Smooth muscle cell (in vitro differentiated cells): ENCODE results near the gene CCDC134. TPM values are rescaled to one million over a fixed set of nuclear protein-coding genes. Genes with fewer than 3 reads are reported as not detected.

ENCODE experiments used
- DNase-seq: peaks from one replicate; lab custom pipeline; 2025; ENCODE audit not compliant: unreplicated experiment; lab: John Stamatoyannopoulos, UW
- H2AFZ ChIP-seq: fragments of 200-600 bp; sonication (generic); 2 replicates; pipeline ENCODE4 v1.6.0; 2016; ENCODE audit warnings: antibody characterized with exemption, low read depth, mild to moderate bottlenecking
- H3F3A ChIP-seq: fragments of 200-600 bp; sonication (generic); 2 replicates; pipeline ENCODE4 v1.6.0; 2017; ENCODE audit warnings: antibody characterized with exemption, low read depth
- H3K27ac ChIP-seq: fragments of 200-600 bp; sonication (generic); 2 replicates; pipeline ENCODE4 v1.5.1; 2016; ENCODE audit warnings: low read depth, mild to moderate bottlenecking
- H3K27me3 ChIP-seq: fragments of 200-600 bp; sonication (generic); 2 replicates; pipeline ENCODE4 v1.6.1; 2016; ENCODE audit warnings: low read depth, mild to moderate bottlenecking
- H3K36me3 ChIP-seq: fragments of 200-600 bp; sonication (generic); 2 replicates; pipeline ENCODE4 v1.5.1; 2016; ENCODE audit warnings: low read depth
- H3K4me1 ChIP-seq: fragments of 200-600 bp; sonication (generic); 2 replicates; pipeline ENCODE4 v1.5.1; 2016; ENCODE audit warnings: low read depth
- H3K4me2 ChIP-seq: fragments of 200-600 bp; sonication (generic); 2 replicates; pipeline ENCODE4 v1.6.0; 2016; ENCODE audit warnings: mild to moderate bottlenecking
- H3K4me3 ChIP-seq: fragments of 200-600 bp; sonication (generic); 2 replicates; pipeline ENCODE4 v1.5.1; 2016; ENCODE audit warnings: mild to moderate bottlenecking
- H3K79me2 ChIP-seq: fragments of 200-600 bp; sonication (generic); 2 replicates; pipeline ENCODE4 v1.6.0; 2016; ENCODE audit warnings: low read depth, mild to moderate bottlenecking
- H3K9ac ChIP-seq: fragments of 200-600 bp; sonication (generic); 2 replicates; pipeline ENCODE4 v1.6.0; 2016; ENCODE audit warnings: low read depth
- H3K9me3 ChIP-seq: fragments of 200-600 bp; sonication (generic); replicated peaks from 2 replicates; pipeline ENCODE4 v1.5.1; 2016; ENCODE audit warnings: low read depth
- H4K20me1 ChIP-seq: fragments of 200-600 bp; sonication (generic); 2 replicates; pipeline ENCODE4 v1.6.0; 2016; ENCODE audit warnings: low read depth
- CTCF ChIP-seq: fragments of 200-600 bp; sonication (generic); IDR thresholded peaks from 2 replicates; pipeline ENCODE4 v1.5.1; 2017; ENCODE audit warnings: borderline replicate concordance, mild to moderate bottlenecking, antibody characterized with exemption; ENCODE audit not compliant: insufficient read depth, poor library complexity, severe bottlenecking
- WGBS: methylation state at CpG from one replicate; pipeline ENCODE4 v1.1.7; 2016; ENCODE audit warnings: low lambda C conversion rate; 5-methylcytosine and 5-hydroxymethylcytosine counted together
- polyA plus RNA-seq: library from polyadenylated mRNA; unstranded; fragments of >200 nt; fragmentation: Nextera tagmentation; extraction: Ambion mirVana; gene quantifications from 2 replicates; pipeline ENCODE4 v1.2.1, GENCODE V29; 2016
- total RNA-seq: library from RNA; depleted of rRNA; stranded (reverse); fragments of >200 nt; gene quantifications from 2 replicates; pipeline ENCODE4 v1.2.3, GENCODE V29; 2014

CCDC134 gene
- total and polyA plus RNA-seq, 2 experiments from 2014 or later = 7.4 to 8.8 TPM

GRCh38 chr22:41870786-41871185 lies 70.3 kb downstream of the CCDC134 start:
- DNase-seq = no peak
- Histone ChIP-seq H3F3A (no peaks in the 10 kb centered on the region), H3K79me2 (peaks cover 20% of the 10 kb centered on the region), H4K20me1 (peaks cover 88% of the 10 kb centered on the region), H3K9ac (no peak overlapping the region), H3K4me2 (no peak overlapping the region), H3K4me1 (no peaks in the 10 kb centered on the region), H3K36me3 (peaks cover 31% of the 10 kb centered on the region), H3K27ac (no peak overlapping the region), H3K27me3 (no peaks in the 10 kb centered on the region), H2AFZ (no peak overlapping the region), H3K4me3 (no peak overlapping the region), H3K9me3 (no peaks in the 10 kb centered on the region)
- 98% methylated on average over 4 of the region's 4 CpGs for WGBS
- no peak for TF ChIP-seq CTCF

- Histone ChIP-seq H2AFZ (no peak overlapping the region), H3K4me1 (no peaks in the 10 kb centered on the region), H3K36me3 (peaks cover 23% of the 10 kb centered on the region), H3F3A (no peaks in the 10 kb centered on the region), H3K79me2 (peaks cover 5% of the 10 kb centered on the region), H3K27ac (peak overlapping the region; percentile 11), H4K20me1 (peaks cover 78% of the 10 kb centered on the region), H3K4me2 (no peak overlapping the region), H3K27me3 (no peaks in the 10 kb centered on the region), H3K9me3 (no peaks in the 10 kb centered on the region), H3K4me3 (no peak overlapping the region), H3K9ac (no peak overlapping the region)
- WGBS = 68% methylated on average over 5 of the region's 5 CpGs
- DNase-seq = no peak
- no peak for TF ChIP-seq CTCF
These were observed 72.9 kb downstream of the CCDC134 start for GRCh38 chr22:41873391-41873790.

- DNase-seq = no peak
- H3K9ac ChIP-seq = no peak overlapping the region
- no peak for TF ChIP-seq CTCF
- peaks cover 17% of the 10 kb centered on the region for H3K36me3 ChIP-seq
- H2AFZ ChIP-seq = no peak overlapping the region
- H3K9me3 ChIP-seq = no peaks in the 10 kb centered on the region
- H3K27ac ChIP-seq = no peak overlapping the region
- 100% methylated on average over 2 of the region's 2 CpGs for WGBS
- H3F3A ChIP-seq = no peaks in the 10 kb centered on the region
- no peaks in the 10 kb centered on the region for H3K4me1 ChIP-seq
- H3K4me2 ChIP-seq = no peak overlapping the region
- H3K27me3 ChIP-seq = no peaks in the 10 kb centered on the region
- H3K4me3 ChIP-seq = no peak overlapping the region
- no peaks in the 10 kb centered on the region for H3K79me2 ChIP-seq
- H4K20me1 ChIP-seq = peaks cover 78% of the 10 kb centered on the region
These were observed 73.6 kb downstream of the CCDC134 start for GRCh38 chr22:41874090-41874489.

- Histone ChIP-seq H3K27me3 (no peaks in the 10 kb centered on the region), H4K20me1 (peaks cover 75% of the 10 kb centered on the region), H3K9me3 (no peaks in the 10 kb centered on the region), H3K9ac (no peak overlapping the region), H3K27ac (no peak overlapping the region), H3K4me2 (no peak overlapping the region), H2AFZ (no peak overlapping the region), H3K36me3 (peaks cover 17% of the 10 kb centered on the region), H3F3A (no peaks in the 10 kb centered on the region), H3K4me3 (no peak overlapping the region), H3K4me1 (no peaks in the 10 kb centered on the region), H3K79me2 (no peaks in the 10 kb centered on the region)
- WGBS = 89% methylated on average over 10 of the region's 10 CpGs
- no peak for DNase-seq
- TF ChIP-seq CTCF = no peak
These were observed 75.2 kb downstream of the CCDC134 start for GRCh38 chr22:41875531-41876270.
